HCT116 (cell line): ENCODE data around the gene PRR23E.

ENCODE experiments used
- CTCF ChIP-seq, 3 experiments: fragments of 200-600 bp in 1 of 3; sonication (generic) in 1 of 3; IDR thresholded peaks in 2 of 3; conservative IDR thresholded peaks in 1 of 3; 2 replicates each; pipeline ENCODE4 v1.5.1; 2012 to 2017; ENCODE audit warnings: low read depth in 2 of 3, low read length in 2 of 3, antibody characterized with exemption in 1 of 3, borderline replicate concordance in 1 of 3, control low read depth in 1 of 3, mild to moderate bottlenecking in 1 of 3, mixed read lengths in 1 of 3, mixed run types in 1 of 3, moderate library complexity in 1 of 3; ENCODE audit not compliant: insufficient read depth in 1 of 3
- EGR1 ChIP-seq: IDR thresholded peaks from 2 replicates; pipeline ENCODE4 v1.6.1; 2012; ENCODE audit warnings: low read depth
- RAD21 ChIP-seq: IDR thresholded peaks from 2 replicates; pipeline ENCODE4 v1.6.1; 2012; ENCODE audit warnings: low read depth, mild to moderate bottlenecking
- TCF7L2 ChIP-seq: IDR thresholded peaks from 2 replicates; pipeline ENCODE4 v1.7.0; 2011; ENCODE audit warnings: borderline replicate concordance, inconsistent platforms; ENCODE audit not compliant: insufficient read depth, insufficient read length; ENCODE audit errors: extremely low read depth

- TF ChIP-seq RAD21, result no peak
- TF ChIP-seq CTCF (IDR thresholded peaks at IDR 0.05 in 2 of 3, conservative IDR thresholded peaks at IDR 0.05 in 1 of 3; ENCODE audit: borderline replicate concordance in 1 of 3, insufficient read depth in 1 of 3, low read depth in 2 of 3, low read length in 2 of 3), result no peak
- no peak for TF ChIP-seq EGR1
- TF ChIP-seq TCF7L2, result no peak
Measured at GRCh38 chr3:127193775-127194174, 844 bp downstream of the PRR23E start.
